ENCODE results near the gene JOSD1.

The JOSD1 gene

DNA sequence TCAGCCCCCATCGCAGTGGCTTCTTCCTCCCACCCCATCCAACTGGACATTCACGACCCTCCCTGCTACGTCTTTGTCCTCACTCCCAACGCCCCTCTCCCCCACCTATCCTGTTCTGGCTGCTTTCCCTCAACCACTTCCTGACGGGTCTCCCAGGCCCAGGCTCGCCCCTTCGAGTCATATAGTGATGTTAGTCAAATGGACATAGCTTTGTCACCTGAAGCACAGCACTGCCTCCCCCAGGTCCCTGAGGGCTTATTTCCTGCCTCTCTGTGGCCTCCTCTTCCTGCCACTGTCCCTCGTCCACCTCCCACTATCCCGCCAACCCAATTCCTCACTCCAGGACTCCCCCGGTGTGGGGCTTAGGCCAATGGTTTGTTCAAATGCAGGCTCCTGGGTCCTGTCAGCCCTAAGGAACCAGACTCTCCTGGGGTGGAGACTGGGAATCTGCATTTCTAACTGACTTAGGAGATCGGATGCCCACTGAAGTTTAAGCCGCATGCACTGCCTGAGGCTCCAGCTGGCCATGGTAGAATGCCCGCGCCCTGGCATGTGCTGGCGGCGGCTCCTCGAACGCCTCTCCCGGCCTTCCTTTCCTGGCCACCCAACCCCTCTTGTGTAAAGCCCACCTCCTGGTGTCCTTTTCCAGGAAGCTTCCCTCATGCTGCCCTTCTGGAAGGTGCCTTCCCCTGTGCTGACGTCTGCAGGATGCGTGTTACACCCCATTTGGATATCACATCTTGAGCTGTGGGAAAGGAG, 36.7 kb upstream of the JOSD1 start:
- TF ChIP-seq, protein P1, sequence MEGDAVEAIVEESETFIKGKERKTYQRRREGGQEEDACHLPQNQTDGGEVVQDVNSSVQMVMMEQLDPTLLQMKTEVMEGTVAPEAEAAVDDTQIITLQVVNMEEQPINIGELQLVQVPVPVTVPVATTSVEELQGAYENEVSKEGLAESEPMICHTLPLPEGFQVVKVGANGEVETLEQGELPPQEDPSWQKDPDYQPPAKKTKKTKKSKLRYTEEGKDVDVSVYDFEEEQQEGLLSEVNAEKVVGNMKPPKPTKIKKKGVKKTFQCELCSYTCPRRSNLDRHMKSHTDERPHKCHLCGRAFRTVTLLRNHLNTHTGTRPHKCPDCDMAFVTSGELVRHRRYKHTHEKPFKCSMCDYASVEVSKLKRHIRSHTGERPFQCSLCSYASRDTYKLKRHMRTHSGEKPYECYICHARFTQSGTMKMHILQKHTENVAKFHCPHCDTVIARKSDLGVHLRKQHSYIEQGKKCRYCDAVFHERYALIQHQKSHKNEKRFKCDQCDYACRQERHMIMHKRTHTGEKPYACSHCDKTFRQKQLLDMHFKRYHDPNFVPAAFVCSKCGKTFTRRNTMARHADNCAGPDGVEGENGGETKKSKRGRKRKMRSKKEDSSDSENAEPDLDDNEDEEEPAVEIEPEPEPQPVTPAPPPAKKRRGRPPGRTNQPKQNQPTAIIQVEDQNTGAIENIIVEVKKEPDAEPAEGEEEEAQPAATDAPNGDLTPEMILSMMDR (IDR thresholded peaks at IDR 0.05; ENCODE audit: low read depth, low read length) = no peak
- in situ Hi-C loops (cut with HindIII; ENCODE audit: low sequenced_read_pairs) = no loop called here
- DNase-seq (ENCODE audit: low read depth, low spot score) = no peak
- H3K4me3 ChIP-seq (ENCODE audit: low read depth, low read length) = no peak overlapping the region

DNA sequence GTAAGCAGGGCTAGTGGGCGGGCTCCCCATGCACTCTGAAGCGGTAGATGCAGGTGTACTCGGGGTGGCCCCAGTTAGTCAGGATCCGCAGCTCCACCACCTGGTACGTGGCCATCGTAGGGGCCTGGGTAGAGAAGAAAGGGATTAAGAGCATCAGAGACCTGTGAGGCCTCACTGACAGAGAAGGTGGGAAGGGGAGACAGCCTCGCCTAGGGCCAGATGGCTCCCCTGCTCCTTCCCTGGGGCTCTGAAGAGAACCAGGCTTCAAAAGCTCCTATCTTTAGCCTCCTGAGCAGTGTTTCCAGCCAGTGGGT, 35.5 kb upstream of the JOSD1 start:
- TF ChIP-seq, protein P1 (IDR thresholded peaks at IDR 0.05; ENCODE audit: low read depth, low read length) = no peak
- in situ Hi-C loops (cut with HindIII; ENCODE audit: low sequenced_read_pairs) = no loop called here
- no peak for DNase-seq (ENCODE audit: low read depth, low spot score)
- no peak overlapping the region for H3K4me3 ChIP-seq (ENCODE audit: low read depth, low read length)

DNA sequence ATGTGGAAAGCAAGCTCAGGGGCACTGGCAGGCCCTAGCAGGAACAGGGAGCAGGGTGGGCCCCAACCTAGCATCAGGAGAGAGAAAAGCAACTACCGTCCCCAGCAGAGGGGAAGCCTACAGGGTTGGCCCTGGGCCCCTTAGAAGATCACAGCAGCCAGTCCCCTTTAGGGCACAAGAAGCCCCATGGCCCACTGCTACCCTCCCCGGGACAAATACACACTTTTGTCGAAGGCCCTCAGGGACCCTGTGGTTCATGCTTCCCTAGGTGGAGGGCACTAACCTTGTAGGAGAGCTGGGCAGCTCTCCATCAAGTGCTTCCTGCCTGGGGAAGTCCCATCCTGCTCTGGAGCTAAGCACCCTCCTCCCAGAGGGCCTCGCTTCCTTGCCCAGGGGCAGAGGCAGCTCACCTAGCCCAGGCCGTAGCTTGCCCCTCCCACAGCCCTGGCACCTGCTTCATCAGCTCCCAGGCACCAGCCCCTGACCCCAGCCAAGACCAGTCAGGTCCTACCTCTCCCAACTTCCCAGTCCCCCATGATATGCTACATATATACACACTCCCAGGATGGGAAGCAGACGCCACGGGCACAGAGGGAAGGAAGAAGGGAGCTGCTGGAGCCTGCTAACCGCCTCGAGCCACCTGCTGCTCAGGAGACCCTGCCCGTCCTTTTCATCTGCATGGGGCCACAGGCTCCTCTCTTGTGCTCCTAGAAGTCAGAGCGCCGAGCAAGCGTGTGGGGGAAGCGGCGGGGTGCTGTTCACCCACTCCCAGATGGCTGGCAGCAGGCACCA, 34.9 kb upstream of the JOSD1 start:
- TF ChIP-seq, protein P1 (IDR thresholded peaks at IDR 0.05; ENCODE audit: low read depth, low read length) = no peak
- no peak overlapping the region for H3K4me3 ChIP-seq (ENCODE audit: low read depth, low read length)

DNA sequence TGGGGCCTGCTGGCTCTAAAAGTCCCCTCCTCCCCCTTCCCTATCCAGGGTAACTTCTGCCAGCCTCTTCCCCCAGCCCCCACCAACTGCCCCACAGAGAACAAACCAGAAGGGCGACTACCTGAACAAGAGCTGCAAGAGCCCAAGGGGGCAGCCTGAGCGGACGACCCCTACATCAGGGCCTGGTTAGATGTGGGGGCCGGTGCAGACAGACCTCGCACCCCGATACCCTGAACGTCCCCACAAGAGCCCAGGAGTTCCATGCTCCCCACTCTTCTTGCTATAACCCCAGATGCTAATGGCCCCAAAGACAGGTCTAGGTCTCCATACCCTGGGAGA, 34.4 kb upstream of the JOSD1 start:
- in situ Hi-C loops (cut with HindIII; ENCODE audit: low sequenced_read_pairs) = no loop called here
- no peak for DNase-seq (ENCODE audit: low read depth, low spot score)
- TF ChIP-seq, protein P1 (IDR thresholded peaks at IDR 0.05; ENCODE audit: low read depth, low read length) = no peak
- H3K4me3 ChIP-seq (ENCODE audit: low read depth, low read length) = no peak overlapping the region

More for the DNA sequence above, 34.9 kb upstream of the JOSD1 start:
- in situ Hi-C loops (cut with HindIII; ENCODE audit: low sequenced_read_pairs) = no loop called here
- DNase-seq (ENCODE audit: low read depth, low spot score) = no peak

DNA sequence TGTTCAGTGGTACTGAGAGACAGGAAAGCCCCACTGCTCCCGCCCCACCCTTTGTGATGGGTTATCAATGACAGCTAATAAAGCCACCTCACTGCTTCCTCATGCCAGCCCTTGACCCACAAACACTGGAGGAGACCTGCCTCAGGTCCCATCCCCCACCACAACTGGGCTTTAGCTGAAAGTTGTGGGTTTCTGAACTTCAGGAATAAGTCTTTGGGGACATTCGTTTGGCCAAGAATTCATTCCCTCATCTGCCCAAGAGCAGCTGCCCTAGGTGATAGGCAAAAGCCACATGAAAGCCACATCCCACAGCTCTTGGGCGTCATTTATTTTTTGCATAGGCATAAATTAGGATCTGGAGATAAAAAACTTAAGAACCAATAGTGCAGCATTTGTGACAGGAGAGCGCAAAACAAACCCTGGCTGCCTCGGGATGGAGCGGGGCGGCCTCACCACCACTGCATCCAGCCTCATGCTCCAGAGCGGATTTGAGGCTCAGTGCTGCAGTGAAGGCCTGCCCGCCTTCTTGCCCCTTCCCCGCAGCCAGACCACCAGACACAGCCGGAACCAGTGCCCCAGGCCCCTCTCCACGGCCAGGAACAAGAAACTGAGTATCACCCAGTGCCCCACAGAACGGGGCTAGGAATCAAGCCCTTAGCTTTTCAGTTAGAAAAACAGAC, 33.8 kb upstream of the JOSD1 start:
- in situ Hi-C loops (cut with HindIII; ENCODE audit: low sequenced_read_pairs) = no loop called here
- TF ChIP-seq, protein P1 (IDR thresholded peaks at IDR 0.05; ENCODE audit: low read depth, low read length) = no peak
- H3K4me3 ChIP-seq (ENCODE audit: low read depth, low read length) = no peak overlapping the region
- DNase-seq (ENCODE audit: low read depth, low spot score) = no peak

DNA sequence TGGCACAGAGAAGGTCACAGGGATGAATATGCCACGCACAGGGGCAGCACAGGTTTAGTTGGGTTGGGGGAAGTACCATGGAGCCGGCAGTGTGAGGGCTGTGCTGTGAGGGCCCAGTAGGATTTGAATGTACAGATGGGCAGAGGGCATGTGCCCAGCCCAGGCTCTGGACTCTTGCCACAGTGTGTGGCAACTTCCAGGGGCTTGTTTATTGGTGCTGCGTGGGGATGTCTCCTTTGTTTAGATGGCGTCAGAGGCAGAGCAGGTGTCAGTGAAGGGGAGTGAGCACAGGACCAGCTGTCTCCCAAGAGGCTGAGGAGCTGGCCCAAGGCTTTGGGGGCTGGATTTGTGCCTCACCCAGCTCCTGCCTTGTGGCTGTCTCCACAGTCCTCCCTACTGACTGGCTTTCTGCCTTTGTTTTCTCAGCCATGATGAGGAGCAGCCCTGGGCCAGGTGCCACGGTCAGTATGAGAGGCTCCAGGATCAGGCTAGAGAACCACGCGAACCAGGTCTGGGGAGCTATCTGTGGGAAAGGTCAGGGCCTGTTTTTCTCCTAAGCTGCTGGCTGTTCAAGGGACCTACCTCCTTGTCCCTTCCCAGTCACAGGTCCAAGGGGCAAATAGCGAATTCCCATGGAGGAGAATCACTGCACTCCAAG, 33.1 kb upstream of the JOSD1 start:
- TF ChIP-seq, protein P1 (IDR thresholded peaks at IDR 0.05; ENCODE audit: low read depth, low read length) = no peak
- in situ Hi-C loops (cut with HindIII; ENCODE audit: low sequenced_read_pairs) = no loop called here
- H3K4me3 ChIP-seq (ENCODE audit: low read depth, low read length) = no peak overlapping the region
- DNase-seq (ENCODE audit: low read depth, low spot score) = no peak

All from astrocyte of the spinal cord (primary cell).